ENCODE data around the gene TNIP1.

Gene TNIP1

DNA sequence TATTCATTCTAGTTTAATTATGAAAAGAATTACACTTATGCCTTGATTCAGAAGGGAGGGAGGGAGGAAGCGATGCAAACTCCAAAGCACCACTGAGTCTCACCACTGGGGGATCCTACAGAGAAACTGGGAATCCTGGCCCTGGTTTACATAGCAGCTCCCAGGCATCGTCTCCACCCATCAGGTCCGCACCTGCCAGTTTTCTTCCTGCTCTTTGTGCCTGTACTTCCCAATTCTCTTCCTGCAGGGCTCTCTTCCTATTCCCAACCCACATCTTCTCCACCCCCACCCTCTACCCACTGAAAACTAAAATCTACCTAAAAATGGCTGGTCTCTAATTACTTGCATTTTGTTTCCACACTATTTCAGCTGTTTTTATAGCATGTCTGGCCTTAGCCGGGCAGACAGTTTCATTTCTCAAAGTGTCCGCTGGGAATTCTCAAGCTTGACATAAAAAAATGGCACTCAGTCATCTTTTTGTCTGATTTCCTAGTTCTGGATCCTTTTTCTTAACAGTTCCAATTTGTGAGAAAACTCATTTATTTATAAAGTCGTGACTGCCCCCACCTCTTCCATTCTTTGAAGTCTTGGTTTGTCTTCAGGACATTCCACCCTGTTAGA lies 1.6 kb upstream of the TNIP1 start:
- DNase-seq, result no peak

DNA sequence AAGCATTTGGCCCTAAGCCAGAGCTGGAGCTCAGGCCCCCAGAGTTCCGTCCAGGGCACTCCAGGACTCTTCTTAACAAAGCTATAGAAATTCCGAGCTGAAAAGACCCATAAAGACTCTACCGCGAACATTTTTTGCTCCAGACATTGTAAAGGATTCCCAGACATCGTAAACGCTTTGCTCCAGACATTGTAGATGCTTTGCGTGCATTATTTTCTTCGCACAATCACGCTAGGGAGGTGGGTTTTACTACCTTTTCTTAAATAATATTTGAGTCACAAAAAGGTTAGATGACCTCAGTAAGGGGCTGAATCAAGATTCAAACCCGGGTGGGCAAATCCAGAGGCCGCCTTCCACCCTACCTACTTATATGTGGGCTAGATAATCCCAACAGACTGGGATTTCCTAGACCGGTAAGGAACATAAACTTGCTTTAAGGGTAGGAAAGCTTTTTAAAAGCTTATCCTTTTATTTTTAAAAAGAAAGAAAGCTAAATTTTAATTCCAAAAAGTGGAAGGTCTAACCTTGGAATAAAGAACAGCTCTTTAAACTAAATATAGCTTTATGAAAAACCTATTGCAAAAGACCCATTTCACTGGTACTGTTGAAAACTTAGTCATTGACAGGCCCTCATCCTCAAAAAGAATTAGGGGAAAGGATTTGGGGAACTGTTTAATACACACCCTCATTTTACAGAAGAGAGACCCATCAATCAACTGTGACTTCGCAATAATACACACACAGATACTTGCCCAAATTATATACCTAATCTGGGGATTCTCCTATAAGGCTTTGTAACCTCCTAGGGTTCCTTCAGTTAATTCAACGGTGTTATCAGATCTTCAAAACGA lies 822 bp upstream of the TNIP1 start:
- DNase-seq, result no peak

DNA sequence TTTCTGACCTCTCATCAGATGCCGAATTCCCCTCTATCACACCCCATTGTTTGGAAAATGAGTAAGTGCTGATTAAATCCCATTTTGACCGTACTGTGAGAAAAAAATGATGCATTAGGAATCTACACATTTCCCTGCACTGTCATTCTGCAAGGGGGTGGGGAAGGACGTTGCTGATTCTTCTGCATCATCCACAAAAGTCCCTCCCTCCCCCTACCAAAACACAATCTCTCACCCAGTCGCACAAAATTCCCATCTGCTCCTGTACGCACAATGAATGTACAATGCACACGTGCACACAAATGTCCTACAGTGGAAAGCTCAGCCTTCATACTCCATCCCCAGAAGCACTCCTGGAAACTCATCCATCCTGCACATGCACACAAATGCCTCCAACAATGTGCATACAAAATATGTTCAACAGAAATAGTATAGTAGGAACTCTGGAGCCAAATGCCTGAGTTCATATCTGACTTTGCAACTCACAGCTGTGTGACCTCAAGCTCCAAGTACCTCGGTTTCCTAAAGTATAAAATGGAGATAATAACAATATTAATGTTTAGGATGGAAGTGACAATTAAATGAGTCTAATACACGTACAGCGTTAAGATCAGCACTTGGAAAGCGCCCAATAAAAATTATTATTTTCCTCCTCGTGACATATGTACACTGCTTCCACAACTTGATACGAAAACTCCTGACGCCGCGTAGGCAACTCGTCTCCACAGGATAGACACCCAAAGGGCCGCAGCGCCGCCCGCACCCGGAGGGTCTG lies 809 bp downstream of the TNIP1 start:
- DNase-seq, result no peak

DNA sequence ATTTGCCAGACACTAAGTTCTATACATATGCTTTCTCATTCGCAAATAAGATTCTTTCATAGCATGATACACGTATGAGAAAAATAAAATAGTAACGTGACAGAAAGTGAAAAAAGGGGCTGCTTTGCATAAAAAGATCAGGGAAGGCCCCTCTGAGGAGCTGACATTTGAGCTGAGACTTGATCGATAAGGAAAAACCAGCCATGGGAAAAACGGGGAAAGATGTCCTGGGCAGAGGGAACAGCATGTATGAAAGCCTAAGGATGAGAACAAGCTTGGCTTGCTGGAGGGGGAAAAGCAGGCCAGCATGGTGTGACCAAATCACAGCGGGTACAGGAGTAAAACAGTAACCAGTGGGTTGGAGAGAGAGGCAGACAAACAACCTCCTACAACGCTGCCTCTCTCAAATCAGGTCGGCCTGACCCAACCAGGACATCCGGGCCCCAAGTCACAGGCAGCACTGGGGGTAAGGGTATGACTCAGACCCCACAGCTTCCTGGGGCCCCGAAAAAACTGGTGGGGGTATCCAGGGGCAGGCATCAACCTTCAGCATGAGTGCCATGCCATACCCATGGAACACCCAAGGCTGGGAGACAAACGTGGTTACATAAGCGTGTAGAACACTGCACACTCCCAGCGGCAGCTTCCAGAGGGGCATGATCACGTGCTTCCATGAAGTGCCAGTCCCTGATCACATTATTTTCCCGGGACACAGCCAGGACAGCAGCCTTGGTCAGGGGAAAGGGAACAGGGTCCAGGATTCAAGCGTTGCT lies 2.2 kb downstream of the TNIP1 start:
- DNase-seq, result peak; percentile 62

DNA sequence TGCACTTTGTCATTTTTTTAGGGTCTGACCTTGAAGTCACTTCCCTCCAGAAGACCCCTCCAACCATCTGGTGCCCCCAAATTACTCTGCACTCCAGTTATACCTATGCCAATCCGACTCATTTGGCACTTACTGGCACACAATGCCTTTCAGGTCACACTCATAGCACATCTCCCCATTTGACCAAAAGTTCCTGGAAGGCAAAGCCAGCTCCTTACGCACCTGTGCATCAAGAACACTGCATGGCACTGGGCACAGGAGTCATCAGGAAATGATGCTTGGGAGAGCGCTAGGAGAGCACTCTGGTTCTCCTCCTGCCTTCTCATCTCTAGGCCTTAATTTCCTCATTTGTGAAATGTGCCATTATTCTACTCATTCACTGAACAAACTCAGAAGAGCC lies 2.9 kb downstream of the TNIP1 start:
- DNase-seq, result no peak

DNA sequence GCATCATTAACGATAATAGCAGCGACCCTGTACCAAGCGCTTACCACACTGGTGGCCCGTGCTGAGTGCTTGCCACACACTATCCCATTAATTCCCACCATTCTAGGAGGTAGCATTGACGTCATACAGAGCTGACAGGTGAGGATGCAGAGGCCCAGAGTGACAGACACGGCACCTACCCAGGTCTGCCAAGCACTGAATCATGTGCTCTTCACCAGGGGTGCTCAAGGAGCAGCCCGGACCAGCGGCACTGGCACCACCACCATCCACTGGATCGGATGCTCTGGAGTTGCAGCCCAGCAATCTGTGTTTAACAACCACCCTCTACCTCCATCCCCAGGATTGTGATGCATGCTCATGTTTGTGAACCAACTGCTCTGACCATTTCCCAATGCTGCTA lies 3.4 kb downstream of the TNIP1 start:
- no peak for DNase-seq

DNA sequence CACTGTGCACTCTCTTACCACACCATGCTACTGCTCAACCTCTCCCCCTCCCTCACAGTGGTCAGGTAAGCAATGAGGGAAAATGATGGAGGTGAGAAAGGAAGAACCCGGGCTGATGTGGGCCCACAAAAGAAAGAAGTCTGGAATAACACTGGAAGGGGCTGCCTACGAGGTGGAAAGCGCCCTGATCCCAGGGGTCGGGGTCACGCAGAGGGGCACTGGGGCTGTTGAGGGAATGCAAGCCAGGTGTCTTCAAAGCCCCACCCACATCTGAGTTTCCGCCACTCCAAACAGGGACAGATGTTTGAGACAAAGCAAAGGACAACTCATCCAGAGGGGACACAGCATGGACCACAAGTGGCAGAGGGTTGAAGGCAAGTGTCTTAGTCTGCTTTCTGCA lies 4.2 kb downstream of the TNIP1 start:
- DNase-seq, result no peak

DNA sequence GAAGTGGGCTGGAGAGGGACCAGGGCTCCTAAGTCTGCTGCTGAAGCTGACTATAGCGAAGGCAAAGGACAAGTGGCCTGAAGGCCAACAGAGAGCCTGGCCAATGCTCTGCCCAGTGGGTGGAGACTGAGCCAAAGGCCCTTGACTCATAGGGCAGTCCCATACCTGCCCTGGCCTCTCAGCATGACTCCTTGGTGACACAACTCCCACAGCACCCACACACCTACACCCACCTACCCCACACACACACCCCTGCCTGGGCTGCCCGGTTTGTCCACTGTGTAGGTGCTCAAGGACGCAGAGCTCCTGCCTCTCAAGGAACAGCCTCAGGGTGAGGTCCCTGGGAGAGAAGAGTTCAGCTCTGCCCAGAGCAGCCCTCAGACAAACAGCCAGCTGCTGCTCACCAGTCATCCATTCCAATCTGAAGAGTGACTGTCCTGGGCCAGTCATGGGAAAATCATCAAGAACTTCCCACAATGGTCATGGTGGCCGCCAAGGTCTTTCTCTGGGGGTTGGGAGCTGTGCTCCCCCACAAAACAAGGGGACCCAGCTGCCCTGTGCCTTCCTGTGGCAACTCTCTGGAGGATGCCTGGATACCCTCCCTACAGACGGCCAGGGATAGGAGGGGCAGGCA lies 5.0 kb downstream of the TNIP1 start:
- DNase-seq, result no peak

DNA sequence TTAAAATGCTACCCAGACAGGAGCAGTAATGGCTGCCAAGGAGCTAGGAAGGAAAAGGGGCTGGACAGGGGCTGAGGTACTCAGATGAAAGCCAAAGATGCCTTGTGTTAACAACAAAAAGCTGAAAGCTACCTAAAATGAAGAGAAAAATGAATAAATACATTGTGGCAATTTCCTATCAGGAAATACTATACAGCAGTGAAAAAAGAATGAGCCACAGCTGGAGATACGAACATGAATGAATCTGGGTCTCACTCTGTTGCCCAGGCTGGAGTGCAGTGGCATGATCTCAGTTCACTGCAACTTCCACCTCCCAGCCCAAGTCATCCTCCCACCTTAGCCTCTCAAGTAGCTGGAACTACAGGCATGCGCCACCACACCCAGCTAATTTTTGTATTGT lies 6.3 kb downstream of the TNIP1 start:
- DNase-seq, result no peak

DNA sequence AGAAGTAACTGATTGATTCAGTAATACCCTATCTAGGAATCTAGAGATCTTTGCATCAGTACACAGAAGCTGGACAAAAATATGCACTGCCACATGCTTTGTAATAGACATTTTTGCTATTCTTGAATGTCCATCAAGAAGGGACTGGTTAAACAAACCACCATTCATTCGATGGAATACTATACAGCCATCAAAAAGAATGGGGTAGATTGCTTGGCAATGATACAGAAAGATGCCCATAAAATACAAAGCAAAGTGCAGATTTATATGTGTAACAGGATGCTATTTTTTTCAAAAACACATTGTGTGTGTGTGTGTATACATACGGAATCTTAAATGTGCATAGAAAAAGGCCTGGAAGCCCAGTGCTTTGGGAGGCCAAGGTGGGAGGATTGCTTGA lies 7.6 kb downstream of the TNIP1 start:
- no peak for DNase-seq

DNA sequence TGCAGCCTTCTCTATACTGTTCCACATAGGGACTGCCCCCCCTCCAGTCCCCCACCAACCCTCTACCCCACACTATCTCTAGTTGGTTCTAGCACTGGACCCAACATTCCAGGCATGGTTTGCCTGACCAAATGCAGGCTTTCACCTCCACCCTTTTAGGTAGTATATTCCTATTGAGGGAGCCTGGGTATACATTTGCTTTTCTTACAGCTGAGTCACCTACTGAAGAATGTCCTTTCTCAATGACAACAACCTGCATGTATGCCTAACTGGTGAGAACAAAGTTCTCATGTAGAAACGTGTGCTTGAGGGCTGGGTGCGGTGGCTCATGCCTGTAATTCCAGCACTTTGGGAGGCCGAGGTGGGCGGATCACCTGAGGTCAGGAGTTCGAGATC lies 8.2 kb downstream of the TNIP1 start:
- no peak for DNase-seq

DNA sequence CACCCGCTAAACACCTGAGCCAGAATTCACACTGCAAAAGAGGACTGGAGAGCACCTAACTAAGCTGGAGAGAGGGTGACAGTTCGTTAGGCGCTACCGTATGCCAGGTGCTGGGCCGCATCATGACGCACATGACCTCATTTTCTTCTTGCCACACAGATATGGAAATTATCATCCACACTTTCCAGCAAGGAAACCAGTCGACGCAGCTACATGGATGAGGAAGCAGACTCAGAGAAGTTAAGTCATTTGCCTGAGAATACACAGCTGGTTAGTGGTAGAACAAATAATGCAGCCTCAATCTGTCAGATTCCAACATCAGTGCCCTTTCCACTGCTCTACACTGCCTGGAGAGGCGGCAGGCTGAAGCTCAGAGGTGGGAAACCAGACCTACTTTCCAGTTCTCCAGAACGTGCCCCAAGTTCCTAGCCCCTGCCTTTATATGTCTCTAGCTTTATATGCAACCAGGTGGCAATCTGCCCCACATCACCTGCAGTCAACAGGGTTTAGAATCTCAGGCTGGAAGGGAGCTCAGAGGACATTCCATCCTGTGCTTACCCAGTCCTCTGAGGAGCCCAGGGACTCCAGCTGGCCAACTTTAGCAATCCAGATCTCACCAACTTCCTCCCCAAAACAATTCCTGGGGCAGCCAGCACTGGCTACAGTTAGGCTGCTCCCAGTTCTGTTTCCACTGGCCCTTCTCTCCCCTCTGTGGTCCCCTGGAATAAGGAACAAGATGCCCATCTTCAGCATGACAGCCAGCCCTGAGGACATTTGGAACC lies 8.8 kb downstream of the TNIP1 start:
- DNase-seq, result no peak

DNA sequence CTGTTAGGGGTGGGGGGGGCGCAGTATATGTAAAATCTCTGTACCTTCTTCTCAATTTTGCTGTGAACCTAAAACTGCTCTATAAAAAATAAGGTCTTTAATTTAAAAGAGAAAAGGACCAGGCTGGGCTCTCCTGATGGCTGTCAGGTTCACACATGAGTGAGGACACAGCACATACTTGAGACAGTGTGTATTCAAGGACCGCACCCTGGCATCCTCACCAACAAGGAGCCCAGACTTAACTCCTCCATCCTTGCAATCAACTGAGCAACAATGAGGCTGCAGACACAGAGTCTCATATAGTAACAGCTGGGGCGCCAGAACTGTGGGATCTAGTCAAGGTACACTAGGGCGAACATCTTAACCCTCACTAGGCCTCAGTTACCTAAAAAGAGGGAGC lies 9.8 kb downstream of the TNIP1 start:
- no peak for DNase-seq

DNA sequence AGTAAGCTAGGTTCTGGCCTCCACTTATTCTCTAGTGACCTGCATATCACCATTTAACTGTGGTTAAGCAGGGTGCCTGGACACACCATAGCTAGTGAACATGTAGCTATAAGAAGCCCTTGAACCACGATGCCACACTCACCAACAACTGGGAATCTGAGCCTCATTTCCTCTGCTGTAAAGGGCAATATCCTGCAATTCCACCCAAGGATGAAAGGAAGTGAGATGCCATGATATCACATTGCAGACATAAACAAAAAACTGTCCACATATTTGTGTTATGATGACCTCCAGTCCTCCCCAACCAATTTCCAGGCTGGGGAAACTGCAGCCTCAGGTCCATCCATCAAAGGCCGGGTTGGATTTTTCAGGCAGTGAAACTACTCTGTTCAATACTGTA lies 10.4 kb downstream of the TNIP1 start:
- no peak for DNase-seq

DNA sequence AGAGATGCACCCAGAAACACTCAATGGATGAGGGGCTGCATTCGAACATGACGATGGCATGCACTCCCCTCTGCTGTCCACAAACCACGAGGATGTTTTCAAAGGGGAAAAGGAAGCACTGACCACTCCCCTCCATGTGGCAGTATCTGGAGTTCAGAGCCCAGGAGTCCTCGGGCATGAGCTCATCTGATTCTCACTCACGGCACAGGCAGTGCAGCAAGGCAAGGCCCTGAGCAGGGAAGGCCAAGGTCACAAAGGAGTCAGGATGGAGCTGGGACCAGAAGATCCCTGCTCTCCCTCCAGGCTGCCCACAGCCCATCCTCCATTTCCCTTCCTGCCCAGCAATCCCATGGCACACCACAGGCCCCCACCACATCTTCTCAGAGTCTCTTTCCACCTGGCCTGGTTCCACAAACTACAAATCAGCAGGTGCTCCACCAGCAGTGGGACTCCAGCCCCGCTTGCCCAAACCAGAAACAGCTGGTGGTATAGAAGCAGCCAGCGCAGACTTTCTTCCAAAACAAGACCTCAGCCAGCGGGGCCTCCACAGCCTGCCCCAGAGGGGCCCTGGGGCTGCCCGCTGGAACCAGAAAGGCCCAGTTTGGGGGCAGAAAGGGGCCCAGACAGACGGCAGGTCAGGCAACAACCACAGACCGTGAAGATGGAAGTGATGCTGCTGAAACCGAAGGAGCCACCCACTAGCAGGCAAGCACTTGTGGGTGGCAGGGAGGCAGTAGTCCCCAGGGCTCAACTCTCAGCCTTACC lies 12.2 kb downstream of the TNIP1 start:
- no peak for DNase-seq

DNA sequence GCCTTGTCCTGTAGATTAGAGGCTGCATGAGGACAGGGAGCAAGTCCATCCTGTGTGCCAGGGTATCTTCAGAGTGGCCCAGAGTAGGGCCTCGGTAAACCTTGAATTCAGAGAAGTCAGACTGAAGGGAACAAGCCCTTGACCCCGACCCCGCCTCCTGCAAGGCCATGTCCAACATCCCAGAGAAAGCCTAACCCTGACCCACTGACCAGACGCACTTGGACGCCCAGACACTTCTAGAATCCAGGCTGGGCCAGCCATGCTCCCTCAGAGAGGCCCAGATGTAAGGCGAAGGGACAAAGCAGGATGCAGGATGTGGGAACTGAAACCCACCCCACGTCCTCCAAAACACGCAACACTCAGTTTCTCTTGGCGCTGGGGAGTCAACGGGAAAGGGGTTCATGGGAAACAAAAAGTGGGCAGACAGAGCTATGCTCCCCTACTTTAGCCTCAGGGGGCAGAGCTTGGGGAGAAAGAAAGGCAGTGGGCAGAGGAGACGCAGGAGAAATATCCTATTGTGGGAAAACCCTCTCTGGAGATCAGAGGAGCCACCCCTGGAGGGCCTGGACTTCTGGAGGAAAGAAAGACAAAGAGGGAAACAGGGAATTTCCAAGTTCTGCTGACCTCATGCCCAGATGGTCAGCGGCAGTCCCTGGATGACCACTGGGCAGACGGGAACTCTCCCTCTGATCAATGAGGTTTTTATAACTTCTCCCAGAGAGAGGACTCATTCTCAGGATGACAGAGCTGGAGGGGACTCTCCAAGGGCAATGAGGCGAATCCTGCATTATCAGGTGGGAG lies 13.0 kb downstream of the TNIP1 start:
- DNase-seq, result no peak

DNA sequence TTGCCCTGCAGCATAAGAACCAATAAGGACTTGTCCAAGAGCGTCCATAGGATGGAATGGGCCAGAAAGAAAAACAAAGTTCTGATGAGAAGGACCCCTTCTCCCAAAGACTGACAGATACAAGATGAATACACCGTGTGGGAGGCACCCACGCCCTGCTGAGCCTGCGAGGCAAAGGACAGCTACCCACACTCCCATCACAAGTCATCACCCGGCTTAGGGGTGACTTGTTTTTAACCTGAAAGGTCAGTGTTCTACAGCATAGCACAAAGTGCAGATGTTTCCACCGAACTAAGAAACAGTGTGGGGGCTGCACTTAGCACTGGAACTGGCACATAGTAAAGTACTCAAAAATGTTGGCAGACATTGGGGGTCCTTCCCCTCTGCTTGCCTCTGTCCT lies 13.9 kb downstream of the TNIP1 start:
- DNase-seq, result no peak

DNA sequence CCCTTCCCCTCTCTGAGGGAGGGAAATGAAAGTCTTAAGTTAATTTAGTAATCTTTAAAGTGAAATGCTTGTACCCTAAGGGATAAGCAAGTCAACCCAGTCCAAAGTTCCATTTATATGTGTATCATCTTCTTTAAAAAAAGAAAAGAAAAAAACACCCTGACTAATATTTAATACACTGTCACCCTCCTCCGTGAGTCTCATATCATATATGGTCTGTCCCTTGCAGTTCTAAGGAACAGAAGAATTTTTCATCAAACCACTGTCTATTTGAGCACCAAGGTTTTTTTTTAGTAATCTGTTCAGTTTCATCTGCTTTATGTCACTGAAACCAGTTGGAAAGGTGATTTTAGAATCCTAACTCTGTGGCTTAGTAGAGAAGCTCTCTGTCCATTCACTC lies 15.2 kb downstream of the TNIP1 start:
- DNase-seq, result no peak

DNA sequence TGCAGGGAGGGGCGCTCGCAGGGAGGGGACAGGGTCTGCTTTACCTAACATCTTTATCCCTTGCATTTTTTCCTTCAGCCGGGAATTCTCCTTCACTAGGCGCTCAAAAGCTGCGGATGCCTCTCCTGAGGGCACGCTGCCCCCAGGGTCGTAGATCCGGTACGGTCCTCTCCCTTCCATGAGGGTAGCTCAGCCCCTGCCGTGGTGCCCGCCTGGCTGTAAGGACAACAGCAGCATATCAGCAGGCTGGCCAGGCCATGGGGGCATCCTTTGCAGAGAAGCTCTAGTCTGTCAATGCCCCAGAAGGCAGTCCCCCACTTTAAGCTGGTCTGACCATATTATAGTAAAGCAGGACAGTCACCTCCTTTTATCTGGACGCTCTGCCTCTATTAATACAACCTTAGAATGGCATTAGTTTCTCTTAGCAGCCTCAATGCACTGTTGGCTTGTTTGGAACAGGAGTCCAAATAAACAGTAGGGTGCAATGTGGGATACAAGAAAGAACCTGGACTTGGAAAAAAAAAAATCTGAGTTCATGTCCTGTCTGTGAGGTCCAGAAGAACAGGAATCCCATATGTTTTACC lies 15.8 kb downstream of the TNIP1 start:
- no peak for DNase-seq

All from T-helper 9 cell (primary cell).